ENCODE data around the gene LARP1.
"Not testable (repeated sequence)": the region's sequence is repeated elsewhere in the genome, so short reads cannot be mapped to it uniquely, and the experiment has no call there.

The LARP1 gene

GRCh38 chr5:154830219-154830595 lies 75.0 kb downstream of the LARP1 start:
- no peak for TF ChIP-seq CTCF (IDR thresholded peaks at IDR 0.05; ENCODE audit: low read depth, low read length, missing control alignments)
- H3K27ac ChIP-seq, result no peak overlapping the region
- H3K27me3 ChIP-seq (replicated peaks), result no peaks in the 10 kb centered on the region
- in situ Hi-C loops (cut with HindIII; ENCODE audit: low pct_ligation_motif_present, low sequenced_read_pairs), result no loop called here
- no peaks in the 10 kb centered on the region for H3K36me3 ChIP-seq (replicated peaks)
- no peak for DNase-seq
- no peak overlapping the region for H3K4me3 ChIP-seq (ENCODE audit: low read depth, low read length)

- no peak for DNase-seq
- Histone ChIP-seq H3K4me3 (ENCODE audit: low read depth, low read length) (no peak overlapping the region), H3K36me3 (replicated peaks) (no peaks in the 10 kb centered on the region), H3K27ac (no peak overlapping the region), H3K27me3 (replicated peaks) (no peaks in the 10 kb centered on the region)
- in situ Hi-C loops (cut with HindIII; ENCODE audit: low pct_ligation_motif_present, low sequenced_read_pairs), result no loop called here
- no peak for TF ChIP-seq CTCF (IDR thresholded peaks at IDR 0.05; ENCODE audit: low read depth, low read length, missing control alignments)
Measured at GRCh38 chr5:154830596-154830995, 75.4 kb downstream of the LARP1 start.

- Histone ChIP-seq H3K27me3 (replicated peaks) (no peaks in the 10 kb centered on the region), H3K36me3 (replicated peaks) (no peaks in the 10 kb centered on the region), H3K4me3 (ENCODE audit: low read depth, low read length) (no peak overlapping the region), H3K27ac (no peak overlapping the region)
- in situ Hi-C loops (cut with HindIII; ENCODE audit: low pct_ligation_motif_present, low sequenced_read_pairs), result no loop called here
- no peak for DNase-seq
- no peak for TF ChIP-seq CTCF (IDR thresholded peaks at IDR 0.05; ENCODE audit: low read depth, low read length, missing control alignments)
Measured at GRCh38 chr5:154831451-154831850, 76.3 kb downstream of the LARP1 start.

GRCh38 chr5:154832804-154833203 lies 77.6 kb downstream of the LARP1 start:
- in situ Hi-C loops (cut with HindIII; ENCODE audit: low pct_ligation_motif_present, low sequenced_read_pairs); DNase-seq; H3K36me3 ChIP-seq (replicated peaks); H3K27me3 ChIP-seq (replicated peaks); H3K4me3 ChIP-seq (ENCODE audit: low read depth, low read length); H3K27ac ChIP-seq: not testable (repeated sequence)

GRCh38 chr5:154834053-154834452 lies 78.9 kb downstream of the LARP1 start:
- no peak for TF ChIP-seq CTCF (IDR thresholded peaks at IDR 0.05; ENCODE audit: low read depth, low read length, missing control alignments)
- H3K27ac ChIP-seq, result no peak overlapping the region
- no peaks in the 10 kb centered on the region for H3K27me3 ChIP-seq (replicated peaks)
- in situ Hi-C loops (cut with HindIII; ENCODE audit: low pct_ligation_motif_present, low sequenced_read_pairs), result no loop called here
- H3K36me3 ChIP-seq (replicated peaks), result no peaks in the 10 kb centered on the region
- no peak overlapping the region for H3K4me3 ChIP-seq (ENCODE audit: low read depth, low read length)
- no peak for DNase-seq

- in situ Hi-C loops (cut with HindIII; ENCODE audit: low pct_ligation_motif_present, low sequenced_read_pairs); H3K27me3 ChIP-seq (replicated peaks); DNase-seq; H3K4me3 ChIP-seq (ENCODE audit: low read depth, low read length); H3K36me3 ChIP-seq (replicated peaks); H3K27ac ChIP-seq: not testable (repeated sequence)
Measured at GRCh38 chr5:154835701-154836052, 80.5 kb downstream of the LARP1 start.

- TF ChIP-seq CTCF (IDR thresholded peaks at IDR 0.05; ENCODE audit: low read depth, low read length, missing control alignments), result no peak
- H3K36me3 ChIP-seq (replicated peaks), result no peaks in the 10 kb centered on the region
- in situ Hi-C loops (cut with HindIII; ENCODE audit: low pct_ligation_motif_present, low sequenced_read_pairs), result no loop called here
- H3K4me3 ChIP-seq (ENCODE audit: low read depth, low read length), result no peak overlapping the region
- DNase-seq, result no peak
- H3K27ac ChIP-seq, result no peak overlapping the region
- no peaks in the 10 kb centered on the region for H3K27me3 ChIP-seq (replicated peaks)
Measured at GRCh38 chr5:154836225-154836624, 81.0 kb downstream of the LARP1 start.
